ENCODE measurements around the gene PIP4P1. TPM values are rescaled to one million over a fixed set of nuclear protein-coding genes. Genes with fewer than 3 reads are reported as not detected.
"Not testable (repeated sequence)": the region's sequence is repeated elsewhere in the genome, so short reads cannot be mapped to it uniquely, and the experiment has no call there.

PIP4P1 gene
- total and polyA plus RNA-seq, 10 of the 15 experiments (the other 5 are each of a cell fraction or from before 2014, with no cell fraction given): 19.1 to 47.4 (median 39.7) TPM

DNA sequence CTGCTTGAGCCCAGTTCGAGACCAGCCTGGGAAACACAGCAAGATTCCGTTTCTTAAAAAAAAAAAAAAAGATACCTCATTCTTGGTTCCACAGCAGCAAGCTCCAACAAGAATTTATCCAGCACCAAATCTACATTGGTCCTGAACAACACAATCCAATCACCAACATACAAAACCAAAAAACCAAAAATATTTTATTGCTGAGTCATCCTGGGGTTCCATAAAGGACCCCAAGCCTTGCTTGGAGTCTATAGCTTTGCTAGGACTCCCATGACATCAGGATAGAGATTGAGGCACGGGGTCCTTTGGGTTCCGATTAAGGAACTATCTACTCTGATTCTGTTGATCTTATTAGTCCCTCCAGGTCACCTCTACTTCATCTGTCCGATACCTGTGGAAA, 14.3 kb downstream of the PIP4P1 start (continued):
- TF ChIP-seq, protein P1, sequence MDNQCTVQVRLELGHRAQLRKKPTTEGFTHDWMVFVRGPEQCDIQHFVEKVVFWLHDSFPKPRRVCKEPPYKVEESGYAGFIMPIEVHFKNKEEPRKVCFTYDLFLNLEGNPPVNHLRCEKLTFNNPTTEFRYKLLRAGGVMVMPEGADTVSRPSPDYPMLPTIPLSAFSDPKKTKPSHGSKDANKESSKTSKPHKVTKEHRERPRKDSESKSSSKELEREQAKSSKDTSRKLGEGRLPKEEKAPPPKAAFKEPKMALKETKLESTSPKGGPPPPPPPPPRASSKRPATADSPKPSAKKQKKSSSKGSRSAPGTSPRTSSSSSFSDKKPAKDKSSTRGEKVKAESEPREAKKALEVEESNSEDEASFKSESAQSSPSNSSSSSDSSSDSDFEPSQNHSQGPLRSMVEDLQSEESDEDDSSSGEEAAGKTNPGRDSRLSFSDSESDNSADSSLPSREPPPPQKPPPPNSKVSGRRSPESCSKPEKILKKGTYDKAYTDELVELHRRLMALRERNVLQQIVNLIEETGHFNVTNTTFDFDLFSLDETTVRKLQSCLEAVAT (IDR thresholded peaks at IDR 0.05): no peak
- TF ChIP-seq SP1 (IDR thresholded peaks at IDR 0.05; ENCODE audit: low read depth, low read length) (no peak), HDGF (IDR thresholded peaks at IDR 0.05) (no peak), FOXK2 (IDR thresholded peaks at IDR 0.05) (no peak)
- TF ChIP-seq, protein P2, sequence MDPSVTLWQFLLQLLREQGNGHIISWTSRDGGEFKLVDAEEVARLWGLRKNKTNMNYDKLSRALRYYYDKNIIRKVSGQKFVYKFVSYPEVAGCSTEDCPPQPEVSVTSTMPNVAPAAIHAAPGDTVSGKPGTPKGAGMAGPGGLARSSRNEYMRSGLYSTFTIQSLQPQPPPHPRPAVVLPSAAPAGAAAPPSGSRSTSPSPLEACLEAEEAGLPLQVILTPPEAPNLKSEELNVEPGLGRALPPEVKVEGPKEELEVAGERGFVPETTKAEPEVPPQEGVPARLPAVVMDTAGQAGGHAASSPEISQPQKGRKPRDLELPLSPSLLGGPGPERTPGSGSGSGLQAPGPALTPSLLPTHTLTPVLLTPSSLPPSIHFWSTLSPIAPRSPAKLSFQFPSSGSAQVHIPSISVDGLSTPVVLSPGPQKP (IDR thresholded peaks at IDR 0.05; ENCODE audit: low read depth, low read length): no peak
- TF ChIP-seq, protein P3, sequence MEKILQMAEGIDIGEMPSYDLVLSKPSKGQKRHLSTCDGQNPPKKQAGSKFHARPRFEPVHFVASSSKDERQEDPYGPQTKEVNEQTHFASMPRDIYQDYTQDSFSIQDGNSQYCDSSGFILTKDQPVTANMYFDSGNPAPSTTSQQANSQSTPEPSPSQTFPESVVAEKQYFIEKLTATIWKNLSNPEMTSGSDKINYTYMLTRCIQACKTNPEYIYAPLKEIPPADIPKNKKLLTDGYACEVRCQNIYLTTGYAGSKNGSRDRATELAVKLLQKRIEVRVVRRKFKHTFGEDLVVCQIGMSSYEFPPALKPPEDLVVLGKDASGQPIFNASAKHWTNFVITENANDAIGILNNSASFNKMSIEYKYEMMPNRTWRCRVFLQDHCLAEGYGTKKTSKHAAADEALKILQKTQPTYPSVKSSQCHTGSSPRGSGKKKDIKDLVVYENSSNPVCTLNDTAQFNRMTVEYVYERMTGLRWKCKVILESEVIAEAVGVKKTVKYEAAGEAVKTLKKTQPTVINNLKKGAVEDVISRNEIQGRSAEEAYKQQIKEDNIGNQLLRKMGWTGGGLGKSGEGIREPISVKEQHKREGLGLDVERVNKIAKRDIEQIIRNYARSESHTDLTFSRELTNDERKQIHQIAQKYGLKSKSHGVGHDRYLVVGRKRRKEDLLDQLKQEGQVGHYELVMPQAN (conservative IDR thresholded peaks at IDR 0.05): no peak

DNA sequence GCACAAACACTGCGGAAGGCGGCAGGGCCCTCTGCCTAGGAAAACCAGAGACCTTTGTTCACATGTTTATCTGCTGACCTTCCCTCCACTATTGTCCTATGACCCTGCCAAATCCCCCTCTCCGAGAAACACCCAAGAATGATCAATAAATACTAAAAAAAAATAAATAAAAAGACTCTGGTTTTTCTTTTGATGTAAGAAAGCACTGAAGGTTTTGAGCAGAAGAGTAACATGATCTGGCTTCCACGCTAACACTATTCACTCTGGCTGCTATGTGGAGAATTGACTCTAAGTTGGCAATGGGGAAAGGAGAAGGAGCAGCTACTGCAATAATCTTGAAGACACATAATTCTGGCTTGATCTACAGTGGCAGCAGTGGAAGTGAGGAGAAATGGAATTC, 17.6 kb downstream of the PIP4P1 start:
- ATAC-seq; intact Hi-C loops (cut with micrococcal nuclease; ENCODE audit: unreplicated experiment); H3K79me2 ChIP-seq (ENCODE audit: control insufficient read depth, insufficient read depth, low read length); FAIRE-seq; H4K20me1 ChIP-seq (ENCODE audit: control insufficient read depth, insufficient read depth); H3K9ac ChIP-seq (ENCODE audit: control insufficient read depth, insufficient read depth, low read length); H2AFZ ChIP-seq (ENCODE audit: control insufficient read depth, low read depth, low read length); H3K27me3 ChIP-seq (replicated peaks in 1 of 2; ENCODE audit: control insufficient read depth in 2 of 2, insufficient read depth in 2 of 2, low read length in 1 of 2); SMC1A ChIA-PET (ENCODE audit: uncharacterized antibody, unreplicated experiment); CTCF ChIA-PET; H3K27ac ChIP-seq (ENCODE audit: control insufficient read depth, insufficient read depth); in situ Hi-C loops (cut with MboI); RAD21 ChIA-PET (ENCODE audit: unreplicated experiment); H3K9me3 ChIP-seq (replicated peaks; ENCODE audit: control insufficient read depth, insufficient read depth, low read length); H3K4me1 ChIP-seq (ENCODE audit: control insufficient read depth, insufficient read depth, low read length); H3K4me3 ChIP-seq; POLR2A ChIA-PET; H3K36me3 ChIP-seq (ENCODE audit: control insufficient read depth in 2 of 2, insufficient read depth in 2 of 2, low read length in 1 of 2); BruUV-seq (replicated peaks); H3K4me2 ChIP-seq (ENCODE audit: control insufficient read depth, insufficient read depth); DNase-seq (ENCODE audit: low read depth, low spot score): not testable (repeated sequence)
- 100% methylated on average over 2 of the region's 4 CpGs for WGBS (ENCODE audit: insufficient coverage, insufficient replicate concordance, low lambda C conversion rate, missing lambda C conversion rate)
